NCI-H2107 treated with DMSO at 0.1 percent for 48 hours (cell line): ENCODE data around the gene TMEM41B.
"Not testable (repeated sequence)": the region's sequence is repeated elsewhere in the genome, so short reads cannot be mapped to it uniquely, and the experiment has no call there.

Source experiments
- DNase-seq: peaks from one replicate; lab custom pipeline; 2025; ENCODE audit not compliant: unreplicated experiment; lab: John Stamatoyannopoulos, UW

Gene TMEM41B

GRCh38 chr11:9260838-9261146, 53.6 kb downstream of the TMEM41B start:
- DNase-seq: not testable (repeated sequence)

GRCh38 chr11:9259981-9260837, 54.2 kb downstream of the TMEM41B start:
- DNase-seq: no peak

GRCh38 chr11:9258279-9258678, 56.1 kb downstream of the TMEM41B start:
- DNase-seq: not testable (repeated sequence)

GRCh38 chr11:9254416-9254815, 60.0 kb downstream of the TMEM41B start:
- DNase-seq: no peak

- no peak for DNase-seq
These were observed 61.3 kb downstream of the TMEM41B start for GRCh38 chr11:9253086-9253485.

- no peak for DNase-seq
These were observed 63.1 kb downstream of the TMEM41B start for GRCh38 chr11:9251311-9251710.

- peak; percentile 55 for DNase-seq
These were observed 64.2 kb downstream of the TMEM41B start for GRCh38 chr11:9250139-9250582.

GRCh38 chr11:9249252-9249651, 65.1 kb downstream of the TMEM41B start:
- no peak for DNase-seq

- DNase-seq: no peak
These were observed 66.5 kb downstream of the TMEM41B start for GRCh38 chr11:9247863-9248262.

GRCh38 chr11:9236242-9236641, 78.2 kb downstream of the TMEM41B start:
- DNase-seq: not testable (repeated sequence)

GRCh38 chr11:9232482-9232881, 81.9 kb downstream of the TMEM41B start:
- no peak for DNase-seq

- no peak for DNase-seq
These were observed 82.6 kb downstream of the TMEM41B start for GRCh38 chr11:9231848-9232177.
